GM12873 (cell line): Measurements from ENCODE around the gene PLA2G5.

Experiments
- TF ChIP-seq, protein P1 (sequence below): IDR thresholded peaks from 2 replicates; pipeline ENCODE4 v1.5.1; 2012; ENCODE audit warnings: low read depth, mild to moderate bottlenecking, moderate library complexity, low read length, control low read depth; ENCODE audit not compliant: insufficient read depth; ENCODE audit errors: missing control alignments

The PLA2G5 gene

DNA sequence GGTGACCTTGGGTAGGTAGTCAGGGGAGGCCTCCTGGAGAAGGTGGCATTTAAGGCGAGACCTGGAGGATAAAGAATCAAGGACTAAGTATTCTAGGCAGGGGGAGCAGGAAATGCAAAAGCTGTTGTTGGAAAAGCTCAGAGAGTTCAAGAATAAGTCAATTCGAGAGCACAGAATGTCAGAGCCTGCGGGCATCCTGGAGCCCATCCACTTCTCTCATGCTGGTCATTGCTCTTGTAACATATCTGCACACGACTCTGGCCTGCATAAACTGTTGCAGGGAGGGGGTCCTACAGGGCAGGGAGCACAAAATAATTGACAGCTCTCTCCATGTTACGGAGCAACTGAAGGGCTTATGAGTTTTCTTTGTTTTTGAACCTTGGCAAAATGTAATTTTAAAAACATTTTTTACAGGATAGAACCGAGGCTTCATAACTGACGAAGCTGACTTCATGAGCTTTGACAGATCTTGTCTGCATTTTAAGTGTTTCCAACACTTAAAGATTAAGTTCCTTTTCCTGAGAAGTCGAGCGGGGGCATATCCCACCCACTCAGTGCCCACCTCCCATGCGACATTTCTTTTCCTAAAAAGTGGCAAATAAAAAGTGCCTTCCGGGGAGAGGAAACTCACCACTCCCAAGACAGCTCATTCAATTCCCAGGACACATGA, 4.2 kb downstream of the PLA2G5 start:
- TF ChIP-seq, protein P1, sequence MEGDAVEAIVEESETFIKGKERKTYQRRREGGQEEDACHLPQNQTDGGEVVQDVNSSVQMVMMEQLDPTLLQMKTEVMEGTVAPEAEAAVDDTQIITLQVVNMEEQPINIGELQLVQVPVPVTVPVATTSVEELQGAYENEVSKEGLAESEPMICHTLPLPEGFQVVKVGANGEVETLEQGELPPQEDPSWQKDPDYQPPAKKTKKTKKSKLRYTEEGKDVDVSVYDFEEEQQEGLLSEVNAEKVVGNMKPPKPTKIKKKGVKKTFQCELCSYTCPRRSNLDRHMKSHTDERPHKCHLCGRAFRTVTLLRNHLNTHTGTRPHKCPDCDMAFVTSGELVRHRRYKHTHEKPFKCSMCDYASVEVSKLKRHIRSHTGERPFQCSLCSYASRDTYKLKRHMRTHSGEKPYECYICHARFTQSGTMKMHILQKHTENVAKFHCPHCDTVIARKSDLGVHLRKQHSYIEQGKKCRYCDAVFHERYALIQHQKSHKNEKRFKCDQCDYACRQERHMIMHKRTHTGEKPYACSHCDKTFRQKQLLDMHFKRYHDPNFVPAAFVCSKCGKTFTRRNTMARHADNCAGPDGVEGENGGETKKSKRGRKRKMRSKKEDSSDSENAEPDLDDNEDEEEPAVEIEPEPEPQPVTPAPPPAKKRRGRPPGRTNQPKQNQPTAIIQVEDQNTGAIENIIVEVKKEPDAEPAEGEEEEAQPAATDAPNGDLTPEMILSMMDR, result no peak

DNA sequence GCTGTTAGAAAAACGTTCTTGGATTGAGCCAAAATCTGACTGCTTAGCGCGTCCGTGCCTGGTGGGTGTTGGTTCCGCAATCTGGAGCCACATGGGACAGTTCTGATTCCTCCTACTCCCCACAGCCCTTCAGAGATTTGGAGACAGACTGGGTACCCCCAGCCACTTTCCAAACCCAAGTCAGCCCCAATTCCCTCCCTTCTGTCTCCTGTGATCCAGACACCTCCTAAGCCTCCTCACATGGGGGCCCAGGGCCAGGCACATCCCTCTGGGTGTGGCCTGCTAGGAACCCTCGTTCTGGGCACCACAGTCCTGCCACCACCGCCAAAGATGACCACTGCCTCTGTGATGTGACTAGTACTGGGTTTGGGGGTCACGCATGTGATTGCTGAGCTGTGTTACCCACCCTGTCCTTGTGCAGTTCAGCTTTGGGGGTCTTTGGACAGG, 4.8 kb downstream of the PLA2G5 start:
- TF ChIP-seq, protein P1, result no peak

DNA sequence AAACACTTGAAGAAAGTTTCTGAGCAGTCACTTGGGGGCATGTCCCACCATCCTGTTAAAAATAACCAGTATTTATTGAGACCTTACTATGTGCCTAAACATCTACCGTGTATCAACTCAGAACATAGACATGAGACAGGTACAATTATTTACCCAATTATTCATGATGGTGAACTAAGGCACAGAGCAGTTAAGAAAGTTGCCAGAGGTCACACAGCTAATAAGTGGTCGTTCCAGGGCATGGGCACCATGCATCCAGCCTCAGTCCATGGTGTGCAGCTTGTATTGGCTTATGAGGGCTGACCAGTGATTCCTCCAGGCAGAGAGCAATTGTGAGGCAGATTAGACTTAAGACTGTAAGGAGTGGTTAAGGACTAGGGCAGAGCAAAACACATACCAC, 5.4 kb downstream of the PLA2G5 start:
- TF ChIP-seq, protein P1, result no peak

DNA sequence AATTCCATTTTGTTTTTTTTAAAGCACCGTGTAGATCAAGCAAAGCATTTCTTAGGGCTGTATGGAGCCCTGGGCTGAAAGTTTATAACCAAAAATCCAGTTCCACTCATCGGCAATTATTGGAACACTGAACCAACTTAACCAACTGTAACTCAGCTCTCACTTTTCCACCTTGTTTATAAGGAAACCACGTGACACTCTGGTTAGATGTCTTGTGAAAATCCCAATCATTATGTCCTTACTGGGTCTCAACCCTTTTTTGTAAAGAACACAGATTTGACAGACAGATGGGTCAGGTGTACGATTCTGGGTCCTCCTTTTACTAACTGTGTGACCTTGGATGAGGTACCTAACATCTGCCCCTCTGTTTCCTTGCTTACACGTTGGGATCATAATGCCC, 6.2 kb downstream of the PLA2G5 start:
- TF ChIP-seq, protein P1, result no peak

DNA sequence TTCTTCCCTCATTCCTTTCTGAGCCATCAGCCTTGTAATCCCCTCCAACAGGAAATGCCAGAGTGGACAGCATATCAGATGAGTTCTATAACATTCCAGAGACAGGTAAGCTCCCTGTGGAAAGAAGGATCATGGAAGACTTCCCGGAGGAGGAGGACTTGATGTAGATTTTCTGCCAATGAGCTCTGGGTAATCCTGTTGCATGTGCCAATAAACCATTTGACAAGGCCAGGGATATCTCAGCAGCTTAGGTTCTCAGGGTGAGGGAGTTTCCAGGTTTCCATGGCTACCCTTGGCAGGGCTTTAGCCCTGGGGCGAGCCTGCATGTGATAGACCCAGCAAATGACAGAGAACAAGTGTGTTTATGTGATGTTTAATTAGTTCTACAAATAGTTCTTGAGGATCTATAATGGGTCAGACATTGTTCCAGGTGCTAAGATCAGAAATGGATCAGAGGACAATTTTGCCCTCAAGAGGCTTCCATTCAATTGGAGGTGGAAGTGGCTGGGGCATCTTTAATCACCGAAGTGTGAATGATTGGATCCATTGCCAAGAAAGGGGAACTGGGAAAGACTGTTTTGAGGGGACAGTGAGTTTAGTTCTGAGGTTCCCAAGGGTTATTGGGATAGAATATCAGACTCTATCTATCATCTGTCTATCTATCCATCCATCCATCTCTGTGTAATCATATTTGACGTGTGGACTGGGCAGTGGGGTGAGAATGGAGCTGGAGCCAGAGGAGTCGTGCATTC, 6.9 kb downstream of the PLA2G5 start:
- TF ChIP-seq, protein P1, result no peak

DNA sequence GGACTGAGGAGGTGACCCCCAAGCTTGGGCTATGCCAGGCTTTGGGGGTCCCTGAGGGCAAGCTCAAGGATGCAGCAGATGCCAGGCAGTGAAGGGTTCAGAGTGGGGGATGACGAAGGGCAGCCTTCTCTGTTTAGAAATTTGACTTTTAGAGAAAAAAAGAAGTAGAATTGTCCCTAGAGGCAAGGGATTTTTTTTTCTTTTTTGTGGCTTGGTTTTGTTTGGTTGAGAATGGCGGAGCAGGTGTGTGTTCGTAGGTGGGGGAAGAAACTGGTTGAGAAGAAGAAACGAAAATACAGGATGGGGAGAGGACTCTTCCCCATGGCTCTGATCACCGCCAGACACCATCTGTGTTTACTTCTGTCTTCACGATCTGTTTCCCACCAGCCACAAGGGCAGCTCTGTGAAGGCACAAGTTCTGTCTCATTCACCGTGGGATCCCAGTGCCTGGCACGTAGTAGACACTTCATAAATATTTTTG, 8.2 kb downstream of the PLA2G5 start:
- TF ChIP-seq, protein P1, result no peak

DNA sequence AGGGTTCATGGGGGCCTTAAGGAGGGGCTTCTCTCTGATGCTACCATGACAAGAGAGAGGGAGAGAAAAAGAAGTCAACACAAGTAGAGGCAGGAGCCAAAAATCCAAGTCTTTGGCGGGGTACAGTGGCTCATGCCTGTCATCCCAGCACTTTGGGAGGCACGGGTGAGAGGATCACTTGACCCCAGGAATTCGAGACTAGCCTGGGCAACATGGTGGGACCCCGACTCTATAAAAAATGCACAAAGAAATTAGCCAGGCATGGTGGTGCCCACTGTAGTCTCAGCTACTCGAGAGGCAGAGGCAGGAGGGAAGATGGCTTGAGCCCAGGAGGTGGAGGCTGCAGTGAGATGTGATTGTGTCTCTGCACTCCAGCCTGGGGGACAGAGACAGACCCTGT, 8.7 kb downstream of the PLA2G5 start:
- TF ChIP-seq, protein P1, result no peak
